Hematopoietic multipotent progenitor cell treated with erythropoietin and hydrocortisone succinate and interleukin-3 and kit ligand, for 17 days (in vitro differentiated cells): ENCODE results near the gene SSX1.
"Not testable (repeated sequence)": the region's sequence is repeated elsewhere in the genome, so short reads cannot be mapped to it uniquely, and the experiment has no call there.

Source experiments
- DNase-seq: peaks from one replicate; pipeline ENCODE4 v3.0.0-alpha.2; 2015; ENCODE audit warnings: low spot score

Gene SSX1, protein sequence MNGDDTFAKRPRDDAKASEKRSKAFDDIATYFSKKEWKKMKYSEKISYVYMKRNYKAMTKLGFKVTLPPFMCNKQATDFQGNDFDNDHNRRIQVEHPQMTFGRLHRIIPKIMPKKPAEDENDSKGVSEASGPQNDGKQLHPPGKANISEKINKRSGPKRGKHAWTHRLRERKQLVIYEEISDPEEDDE

DNA sequence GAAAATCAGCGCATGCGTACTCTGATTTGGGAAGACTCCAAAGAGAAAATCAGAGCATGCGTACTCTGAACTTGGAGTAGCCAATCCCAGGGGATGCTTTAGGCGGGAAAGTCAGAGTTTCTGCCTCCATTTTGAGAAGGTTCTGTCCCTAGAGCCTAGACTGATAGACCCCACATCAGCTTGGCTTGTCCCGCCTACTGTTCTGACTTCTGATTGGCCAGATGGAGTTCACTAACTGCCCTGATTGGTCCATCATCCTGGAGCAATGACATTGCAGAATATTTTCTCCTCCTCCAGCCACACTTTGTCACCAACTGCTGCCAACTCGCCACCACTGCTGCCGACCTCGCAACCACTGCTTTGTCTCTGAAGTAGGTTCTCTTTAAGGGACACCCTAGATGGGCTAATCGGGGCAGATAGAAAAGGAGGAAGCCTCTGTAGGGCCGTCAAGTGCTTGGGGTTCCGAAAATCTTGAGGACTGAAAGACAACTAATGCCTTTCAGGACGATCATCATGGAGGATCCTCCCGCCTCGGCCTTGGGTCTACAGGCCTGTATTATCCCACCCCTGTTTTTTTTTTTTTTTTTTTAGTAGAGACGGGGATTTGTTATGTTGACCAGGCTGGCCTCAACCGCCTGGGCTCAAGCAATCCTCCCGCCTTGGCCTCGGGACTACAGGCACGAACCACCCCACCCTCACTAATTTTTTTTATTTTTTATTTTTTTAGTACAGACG lies at the start of gene SSX1:
Gene SSX1 (plus strand): TSS at position 331 of the 735 bp plus-strand sequence. CDS start 1,850 bp downstream, outside the sequence.
- not testable (repeated sequence) for DNase-seq

- DNase-seq, result not testable (repeated sequence)
Measured at GRCh38 chrX:48214341-48214740, 40.9 kb upstream of the SSX1 start.

GRCh38 chrX:48224196-48224595 lies 31.0 kb upstream of the SSX1 start:
- not testable (repeated sequence) for DNase-seq

DNA sequence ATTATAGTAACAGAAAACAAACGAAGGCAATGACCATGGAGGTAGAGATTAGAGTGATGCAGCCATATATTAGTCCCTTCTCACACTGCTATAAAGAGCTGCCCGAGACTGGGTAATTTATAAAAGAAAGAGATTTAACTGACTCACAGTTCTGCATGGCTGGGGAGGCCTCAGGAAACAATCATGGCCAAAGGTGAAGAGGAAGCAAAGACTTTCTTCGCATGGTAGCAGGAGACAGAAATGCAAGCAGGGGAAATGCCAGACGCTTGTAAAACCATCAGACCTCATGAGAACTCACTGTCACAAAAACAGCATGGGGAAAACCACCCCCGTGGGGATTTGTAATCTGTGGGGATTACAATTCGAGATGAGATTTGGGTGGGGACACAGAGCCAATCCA lies 2.2 kb upstream of the SSX1 start:
- DNase-seq, result not testable (repeated sequence)

DNA sequence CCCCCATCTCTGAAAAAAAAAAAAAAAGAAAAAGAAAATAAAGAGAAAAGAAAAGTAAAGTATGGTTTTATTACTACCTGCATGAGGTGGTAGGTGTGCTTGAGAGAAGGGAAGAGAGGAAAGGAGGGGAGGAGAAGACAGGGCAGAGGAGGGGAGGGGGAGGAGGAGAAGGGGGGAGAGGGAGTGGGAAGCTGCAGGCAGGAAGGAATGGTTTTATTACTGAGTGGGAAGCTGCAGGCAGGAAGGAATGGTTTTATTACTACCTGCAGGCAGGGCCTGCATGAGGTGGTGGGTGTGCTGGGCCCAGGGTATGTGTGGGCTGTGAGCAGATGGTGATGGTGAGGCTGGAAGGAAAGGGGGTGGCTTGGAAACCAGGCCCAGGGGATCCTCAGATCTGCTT lies 19.2 kb downstream of the SSX1 start:
- DNase-seq, result not testable (repeated sequence)

DNA sequence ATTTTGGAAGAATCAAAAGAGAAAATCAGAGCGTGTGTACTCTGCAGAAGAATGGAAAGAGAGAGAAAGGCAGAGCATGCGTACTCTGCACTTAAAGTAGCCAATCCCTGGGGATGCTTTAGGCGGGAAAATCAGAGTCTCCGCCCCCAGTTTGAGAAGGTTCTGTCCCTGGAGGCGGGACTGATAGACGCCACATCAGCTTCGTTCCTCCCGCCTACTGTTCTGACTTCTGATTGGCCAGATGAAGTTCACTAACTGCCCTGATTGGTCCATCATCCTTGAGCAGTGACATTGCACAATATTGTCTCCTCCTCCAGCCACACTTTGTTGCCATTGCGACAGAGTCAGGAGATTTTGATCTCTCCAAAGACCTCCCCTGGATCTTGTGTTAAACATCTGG lies 23.8 kb downstream of the SSX1 start:
- no peak for DNase-seq

GRCh38 chrX:48280729-48281128 lies 25.5 kb downstream of the SSX1 start:
- not testable (repeated sequence) for DNase-seq

DNA sequence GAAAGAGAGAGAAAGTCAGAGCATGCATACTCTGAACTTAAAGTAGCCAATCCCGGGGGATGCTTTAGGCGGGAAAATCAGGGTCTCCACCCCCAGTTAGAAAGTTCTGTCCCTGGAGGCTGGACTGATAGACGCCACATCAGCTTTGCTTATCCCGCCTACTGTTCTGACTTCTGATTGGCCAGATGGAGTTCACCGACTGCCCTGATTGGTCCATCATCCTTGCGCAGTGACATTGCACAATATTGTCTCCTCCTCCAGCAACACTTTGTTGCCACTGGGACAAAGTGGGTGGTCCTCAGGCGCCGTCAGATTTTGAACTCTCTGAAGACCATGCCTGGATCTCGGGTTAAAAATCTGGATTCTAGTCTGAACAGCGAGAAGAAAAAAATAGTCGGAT lies 51.0 kb downstream of the SSX1 start:
- no peak for DNase-seq

DNA sequence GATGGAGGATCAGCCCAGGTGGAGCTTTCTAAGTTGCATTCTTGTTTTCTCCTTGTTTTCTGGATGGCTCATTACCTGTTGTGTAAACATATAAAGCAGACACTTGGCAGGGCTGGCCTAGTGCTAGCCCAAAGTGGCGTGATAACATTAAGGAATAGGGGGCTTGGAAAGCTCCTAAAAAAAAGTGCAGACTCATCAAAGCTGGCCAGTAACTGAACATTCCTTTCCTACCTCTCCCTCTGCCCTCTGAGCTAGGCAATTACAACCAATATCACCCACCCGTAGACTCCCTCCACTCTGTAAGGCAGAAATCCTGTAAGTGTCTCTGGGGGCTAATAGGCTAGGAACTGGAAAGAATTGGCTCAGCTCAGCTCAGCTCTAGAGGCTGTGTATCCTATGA lies 58.8 kb downstream of the SSX1 start:
- DNase-seq, result not testable (repeated sequence)
